Fibroblast of pulmonary artery (primary cell): ENCODE results near the gene ECE1.
A peak's percentile ranks its signal among the peaks of the same experiment; 100 is the strongest.

ENCODE experiments used
- DNase-seq: peaks from one replicate; pipeline ENCODE4 v3.0.0-alpha.2; 2010; ENCODE audit warnings: low read depth
- H3K4me3 ChIP-seq: replicated peaks from 2 replicates; pipeline ENCODE4 v1.5.1; 2011; ENCODE audit warnings: low read depth, mild to moderate bottlenecking, control low read depth, low read length, moderate library complexity
- CTCF ChIP-seq: IDR thresholded peaks from 2 replicates; pipeline ENCODE4 v1.5.1; 2011; ENCODE audit warnings: mild to moderate bottlenecking, control low read depth, low read length, inconsistent platforms; ENCODE audit errors: missing control alignments

The ECE1 gene

GRCh38 chr1:21267191-21268077, 22.8 kb downstream of the ECE1 start:
- no peak for DNase-seq
- no peak for TF ChIP-seq CTCF
- H3K4me3 ChIP-seq: no peak overlapping the region

GRCh38 chr1:21266119-21266774, 24.0 kb downstream of the ECE1 start:
- peak; percentile 33 for DNase-seq
- no peak overlapping the region for H3K4me3 ChIP-seq
- TF ChIP-seq CTCF: no peak

GRCh38 chr1:21265644-21266043, 24.6 kb downstream of the ECE1 start:
- DNase-seq: no peak
- TF ChIP-seq CTCF: no peak
- no peak overlapping the region for H3K4me3 ChIP-seq

- TF ChIP-seq CTCF: no peak
- no peak overlapping the region for H3K4me3 ChIP-seq
- DNase-seq: peak; percentile 34
Measured at GRCh38 chr1:21264898-21265297, 25.4 kb downstream of the ECE1 start.

- DNase-seq: no peak
- TF ChIP-seq CTCF: no peak
- no peak overlapping the region for H3K4me3 ChIP-seq
Measured at GRCh38 chr1:21263653-21264225, 26.5 kb downstream of the ECE1 start.

- no peak for TF ChIP-seq CTCF
- DNase-seq: no peak
- no peak overlapping the region for H3K4me3 ChIP-seq
Measured at GRCh38 chr1:21263052-21263429, 27.2 kb downstream of the ECE1 start.
